Measurements from ENCODE around the gene CHMP6. TPM values are rescaled to one million over a fixed set of nuclear protein-coding genes. Genes with fewer than 3 reads are reported as not detected.

CHMP6 gene
- total RNA-seq, 1 donor from 2014 or later, result 14.5 TPM

DNA sequence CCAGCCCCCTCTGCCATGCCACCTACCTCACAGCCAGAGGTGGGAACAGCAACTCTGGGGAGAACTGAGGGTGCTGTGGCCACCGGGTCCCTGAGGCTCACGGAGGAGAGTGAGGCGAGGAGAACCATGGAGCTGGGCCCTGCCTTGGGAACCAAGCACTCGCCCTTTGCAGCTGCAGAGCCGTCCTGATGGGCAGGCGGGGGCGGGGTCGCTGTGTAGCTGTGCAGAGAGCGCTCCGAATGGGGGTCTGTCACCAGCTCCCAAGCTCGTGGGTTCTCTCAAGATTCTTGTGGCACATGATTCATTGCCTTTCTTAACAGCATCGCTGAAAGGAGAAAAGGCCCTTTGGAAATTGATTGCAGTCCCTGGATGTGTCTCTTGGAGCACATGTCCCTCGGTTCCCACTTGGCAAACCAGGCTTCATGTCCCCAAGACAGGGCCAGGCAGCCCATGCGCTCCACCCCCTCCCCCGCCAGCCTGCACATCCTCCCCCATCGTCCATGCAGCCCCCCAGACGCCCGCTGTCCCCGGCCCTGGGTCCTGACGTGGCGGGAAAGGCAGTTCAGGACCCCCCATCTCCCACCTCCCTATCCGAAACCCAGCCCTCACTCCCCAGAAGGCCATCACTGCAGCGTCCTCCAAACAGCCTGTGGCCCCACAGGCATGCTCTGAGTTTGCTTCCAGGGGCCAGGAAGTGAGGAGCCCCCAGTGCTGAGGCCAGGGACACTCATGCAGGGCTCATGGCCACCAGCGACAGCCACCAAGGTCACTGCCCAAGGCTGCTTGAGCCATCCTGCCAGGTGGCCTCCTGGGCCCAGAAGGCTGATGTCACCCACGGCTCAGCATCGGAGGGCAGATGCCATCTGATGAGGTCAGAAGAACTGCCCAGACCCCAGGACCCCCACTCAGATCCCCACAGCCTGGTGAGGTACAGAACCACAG is 20.6 kb upstream of the CHMP6 start:
- no peak for DNase-seq

GRCh38 chr17:80971704-80972304 is 19.8 kb upstream of the CHMP6 start:
- DNase-seq, result no peak

DNA sequence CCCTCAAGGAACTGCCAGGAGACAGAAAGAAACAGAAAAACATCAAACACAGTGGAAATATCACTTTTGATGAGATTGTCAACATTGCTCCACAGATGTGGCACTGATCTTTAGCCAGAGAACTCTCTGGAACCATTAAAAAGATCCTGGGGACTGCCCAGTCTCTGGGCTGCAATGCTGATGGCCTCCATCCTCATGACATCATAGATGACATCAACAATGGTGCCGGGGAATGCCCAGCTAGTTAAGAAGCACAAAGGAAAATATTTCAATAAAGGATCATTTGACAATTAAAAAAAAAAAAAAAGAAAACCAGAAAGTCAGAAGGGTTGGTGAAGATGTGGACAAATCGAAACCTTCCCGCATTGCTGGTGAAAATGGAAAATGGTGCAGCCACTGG is 14.9 kb upstream of the CHMP6 start:
- DNase-seq, result no peak

GRCh38 chr17:80977172-80977571 is 14.5 kb upstream of the CHMP6 start:
- no peak for DNase-seq

- no peak for DNase-seq
These were observed 12.8 kb upstream of the CHMP6 start for GRCh38 chr17:80978499-80979497.

GRCh38 chr17:80979547-80980378 is 11.9 kb upstream of the CHMP6 start:
- no peak for DNase-seq

- DNase-seq, result no peak
These were observed 11.1 kb upstream of the CHMP6 start for GRCh38 chr17:80980397-80981061.

DNA sequence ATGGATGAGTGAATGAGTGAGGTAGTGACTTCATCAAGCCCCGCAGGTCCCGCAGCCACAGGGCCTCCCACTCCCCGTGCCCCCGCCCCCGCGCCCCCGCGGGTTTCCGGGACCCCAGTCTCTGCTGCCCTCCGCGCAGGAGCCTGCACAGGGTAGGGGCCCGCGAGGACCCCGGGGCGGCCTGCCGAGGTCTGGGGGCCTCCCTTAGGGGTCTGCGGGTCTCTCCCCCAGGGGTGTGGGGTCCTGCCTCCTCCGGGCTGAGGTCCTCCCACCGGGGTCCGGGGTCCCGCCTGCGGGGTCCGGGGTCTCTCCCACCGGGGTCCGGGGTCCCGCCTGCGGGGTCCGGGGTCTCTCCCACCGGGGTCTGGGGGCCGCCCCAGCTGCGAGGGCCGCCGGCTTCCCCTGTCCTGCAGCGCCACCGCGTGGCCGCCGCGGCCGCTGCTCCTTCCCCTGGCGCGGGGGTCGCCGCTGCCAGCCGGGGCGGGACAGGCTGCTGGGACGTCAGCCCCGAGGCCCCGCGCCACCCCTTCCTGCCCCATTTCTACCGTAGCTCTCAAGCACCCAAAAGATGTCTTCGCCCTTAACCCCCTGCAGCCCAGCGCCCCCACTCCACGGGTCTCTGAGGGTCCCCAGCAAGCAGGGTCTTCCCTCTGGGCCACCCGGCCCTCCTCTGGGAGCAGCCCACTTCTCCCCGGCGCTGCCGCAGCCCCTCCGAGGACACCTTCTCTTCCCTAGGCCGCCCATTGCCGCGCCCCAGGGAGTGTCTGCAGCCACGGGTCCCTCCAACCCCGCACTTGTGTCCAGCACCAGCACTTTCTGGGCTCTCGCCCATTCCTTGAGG is 10.4 kb upstream of the CHMP6 start:
- DNase-seq, result no peak

GRCh38 chr17:80981929-80982425 is 9.7 kb upstream of the CHMP6 start:
- no peak for DNase-seq

DNA sequence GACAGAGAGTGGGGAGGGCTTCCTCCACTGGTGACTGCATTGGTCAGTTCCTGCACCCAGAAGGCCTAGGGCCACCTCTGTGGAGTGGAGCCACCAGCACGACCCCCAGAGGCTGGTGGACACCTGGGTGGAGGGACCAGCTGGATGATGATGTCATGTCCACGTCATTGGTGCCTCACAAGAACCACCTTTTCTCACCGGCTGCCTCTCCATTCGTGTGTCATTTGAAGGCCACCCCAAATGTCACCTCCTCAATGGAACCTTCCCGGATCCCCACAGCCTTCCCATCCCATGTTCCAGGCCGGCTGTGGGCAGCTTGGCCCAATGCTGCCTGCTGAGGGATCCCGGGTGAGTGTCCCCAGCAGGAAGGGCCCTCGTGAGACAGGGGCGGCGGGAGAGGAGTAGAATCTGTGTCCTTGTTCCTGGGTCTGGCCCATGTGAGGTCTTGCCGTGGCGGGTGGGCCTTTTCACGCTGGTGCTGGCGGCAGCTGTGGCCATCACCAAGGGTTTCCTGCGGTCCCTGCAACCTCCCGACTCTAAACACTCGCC is 9.1 kb upstream of the CHMP6 start:
- DNase-seq, result no peak

DNA sequence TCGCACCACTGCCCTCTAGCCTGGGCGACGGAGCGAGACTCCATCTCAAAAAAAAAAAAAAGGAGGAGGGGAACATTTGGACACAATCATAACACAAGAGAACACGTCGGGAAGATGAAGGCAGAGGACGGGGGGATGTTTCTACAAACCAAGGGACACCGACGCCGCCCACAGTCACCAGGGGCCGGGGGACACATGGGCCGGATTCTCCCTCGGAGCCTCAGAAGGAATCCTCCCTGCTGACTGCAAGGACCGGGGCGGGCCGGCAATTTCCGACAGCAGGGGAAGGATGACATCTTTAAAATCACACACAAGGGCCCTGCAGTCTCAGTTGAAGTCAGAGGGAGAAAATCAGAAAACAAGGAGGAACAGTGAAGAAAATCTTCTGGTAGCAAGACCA is 8.1 kb upstream of the CHMP6 start:
- no peak for DNase-seq

GRCh38 chr17:80984749-80985148 is 6.9 kb upstream of the CHMP6 start:
- no peak for DNase-seq

DNA sequence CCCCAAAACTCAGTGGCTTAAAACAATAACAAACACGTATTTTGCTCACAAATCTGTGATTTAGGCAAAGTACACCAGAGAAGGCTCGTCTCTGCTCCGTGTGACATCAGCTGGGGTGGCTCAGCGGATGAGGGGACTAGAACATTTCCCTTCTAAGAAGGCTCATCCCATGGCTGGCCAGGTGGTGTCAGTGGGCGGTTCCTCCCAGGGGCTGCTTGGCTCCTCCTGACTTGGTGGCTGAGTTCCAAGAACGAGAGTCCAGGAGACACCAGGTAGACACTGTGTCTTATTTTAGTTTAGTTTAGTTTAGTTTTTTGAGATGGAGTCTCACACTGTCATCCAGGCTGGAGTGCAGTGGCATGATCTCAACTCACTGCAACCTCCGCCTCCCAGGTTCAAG is 5.6 kb upstream of the CHMP6 start:
- DNase-seq, result no peak

DNA sequence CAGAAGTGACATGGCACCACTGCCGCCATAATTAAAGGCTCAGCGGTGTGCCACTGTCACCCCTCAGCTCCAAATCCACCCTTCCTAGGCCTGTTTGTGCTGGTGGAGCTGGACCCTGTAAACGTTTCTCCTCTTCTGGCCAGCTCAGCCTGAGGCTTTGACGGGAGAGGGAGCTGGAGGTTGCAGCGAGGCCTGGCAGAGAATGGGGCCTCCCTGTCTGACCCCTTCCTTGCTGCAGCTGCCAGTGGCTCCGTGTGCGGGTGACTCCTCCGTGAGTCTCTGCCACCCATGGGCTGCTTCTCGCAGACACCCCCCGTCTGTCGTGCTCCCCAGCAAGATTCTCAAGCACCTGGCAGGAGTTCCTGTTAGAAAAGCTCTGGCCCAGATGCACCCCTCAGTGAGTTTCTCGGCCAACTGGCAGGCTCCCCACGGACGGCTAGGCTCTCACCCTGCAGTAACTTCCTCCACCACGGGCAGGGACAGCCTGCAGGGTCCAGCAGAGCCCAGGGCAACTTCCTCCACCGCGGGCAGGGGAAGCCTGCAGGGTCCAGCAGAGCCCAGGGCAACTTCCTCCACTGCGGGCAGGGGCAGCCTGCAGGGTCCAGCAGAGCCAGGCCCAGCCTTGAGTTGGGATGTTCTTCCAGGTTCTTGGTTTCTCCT is 4.7 kb upstream of the CHMP6 start:
- no peak for DNase-seq

DNA sequence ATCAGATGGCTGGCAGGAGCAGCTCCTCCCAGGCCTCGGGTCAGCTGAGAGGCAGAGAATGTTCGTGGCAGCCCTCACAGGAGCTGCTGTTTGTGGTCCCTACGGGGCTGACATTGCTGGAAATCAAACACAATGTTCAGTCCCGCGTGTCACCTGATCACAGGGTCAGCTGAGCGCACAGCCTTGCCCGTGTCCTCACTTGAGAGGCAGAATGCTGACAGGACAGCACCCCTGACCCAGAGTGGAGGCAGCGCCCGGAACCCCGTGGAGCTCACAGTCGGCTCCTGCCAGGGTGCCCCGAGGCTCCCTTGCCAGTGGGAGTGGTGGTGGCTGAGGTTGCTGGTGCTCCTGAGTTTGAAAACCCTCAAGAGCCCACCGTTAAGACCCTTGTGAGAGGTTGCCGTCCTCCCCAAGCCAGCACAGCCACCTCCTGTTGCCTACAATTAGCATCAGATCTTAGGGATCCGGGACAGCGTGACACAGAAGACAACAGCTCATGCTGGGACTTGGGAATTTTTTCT is 3.6 kb upstream of the CHMP6 start:
- no peak for DNase-seq

GRCh38 chr17:80989586-80989913 is 2.1 kb upstream of the CHMP6 start:
- no peak for DNase-seq

GRCh38 chr17:80990921-80991644 is 558 bp upstream of the CHMP6 start:
- DNase-seq, result no peak
